Calu3 (cell line): ENCODE results near the gene TTC33. TPM values are rescaled to one million over a fixed set of nuclear protein-coding genes. Genes with fewer than 3 reads are reported as not detected.

Source experiments
- BruUV-seq: library from RNA; stranded (reverse); fragments of 400-500 nt; replicated peaks from 2 replicates; lab custom pipeline; 2021; lab: Mats Ljungman, UMichigan
- CTCF ChIA-PET: fragments of 300-600 bp; sonication (Branson Sonifier 250); formaldehyde crosslinking; loops from one replicate; lab custom pipeline; 2022; ENCODE audit warnings: antibody characterized with exemption; lab: Charles Lee
- DNase-seq: peaks from one replicate; pipeline ENCODE4 v3.0.0; 2022
- H3K27ac Mint-ChIP-seq: one replicate; pipeline ENCODE4 v1.8.0; 2022; ENCODE audit warnings: mixed read lengths; ENCODE audit not compliant: unreplicated experiment
- H3K27me3 Mint-ChIP-seq: one replicate; pipeline ENCODE4 v1.8.0; 2022; ENCODE audit warnings: mixed read lengths; ENCODE audit not compliant: unreplicated experiment
- H3K36me3 Mint-ChIP-seq: one replicate; pipeline ENCODE4 v1.8.0; 2022; ENCODE audit warnings: mild to moderate bottlenecking, moderate library complexity, mixed read lengths; ENCODE audit not compliant: insufficient read depth, unreplicated experiment
- H3K4me1 Mint-ChIP-seq: one replicate; pipeline ENCODE4 v1.8.0; 2022; ENCODE audit warnings: mild to moderate bottlenecking, low read depth, mixed read lengths; ENCODE audit not compliant: unreplicated experiment
- H3K4me3 Mint-ChIP-seq: one replicate; pipeline ENCODE4 v1.8.0; 2022; ENCODE audit warnings: mild to moderate bottlenecking, low read depth, moderate library complexity, mixed read lengths; ENCODE audit not compliant: unreplicated experiment
- H3K9me3 Mint-ChIP-seq: one replicate; pipeline ENCODE4 v1.8.0; 2022; ENCODE audit warnings: low read depth, mixed read lengths; ENCODE audit not compliant: unreplicated experiment
- intact Hi-C: fragments of 100-400 bp; cut with micrococcal nuclease; formaldehyde crosslinking; loops from one replicate; pipeline ENCODE4 v1.10.0; 2022; ENCODE audit not compliant: unreplicated experiment
- total RNA-seq: library from RNA; stranded (reverse); gene quantifications from 2 replicates; pipeline ENCODE4 v1.2.3, GENCODE V29; 2022
- TF ChIP-seq, protein P1 (sequence below): fragments of 200-600 bp; IDR thresholded peaks from one replicate; pipeline ENCODE4 v1.8.0; 2022; ENCODE audit warnings: antibody characterized with exemption; ENCODE audit not compliant: unreplicated experiment

Gene TTC33
- total RNA-seq, 1 experiment from 2014 or later = 11.3 TPM

DNA sequence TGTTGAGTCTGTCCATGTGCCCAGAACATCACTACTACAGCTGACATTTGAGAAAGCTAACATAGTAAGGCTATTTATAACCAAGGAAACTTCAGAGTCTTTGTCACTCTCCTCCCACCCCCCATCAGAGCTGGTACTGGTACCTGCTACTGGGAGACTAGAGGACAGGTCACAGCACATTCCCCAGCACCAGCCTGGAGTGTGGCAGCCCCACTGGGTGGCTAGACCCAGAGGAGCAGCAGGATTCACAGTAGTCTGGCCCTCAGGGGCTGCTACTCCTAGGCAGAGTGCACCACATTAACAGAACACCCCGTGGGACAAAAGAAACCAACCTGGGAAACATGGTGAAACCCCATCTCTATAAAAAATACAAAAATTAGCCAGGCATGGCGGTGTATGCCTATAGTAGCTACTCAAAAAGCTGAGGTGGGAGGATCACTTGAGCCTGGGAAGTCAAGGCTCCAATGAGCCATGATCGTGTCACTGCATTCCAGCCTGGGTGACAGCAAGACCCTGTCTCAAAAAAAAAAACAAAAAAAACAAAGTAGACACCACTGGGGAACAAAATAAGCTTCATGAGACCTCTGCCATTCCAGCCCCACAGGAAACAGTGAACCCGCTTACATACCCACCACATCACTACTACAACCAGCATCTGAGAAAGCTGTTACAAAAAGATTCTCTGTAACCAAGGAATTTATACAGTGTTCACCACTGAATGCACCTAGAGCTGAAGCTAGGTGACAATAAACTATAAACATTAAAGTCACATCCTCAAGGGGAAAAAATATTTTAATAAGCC is 102.3 kb downstream of the TTC33 start:
- Mint-ChIP-seq H3K36me3 (no peaks in the 10 kb centered on the region), H3K27ac (no peak overlapping the region), H3K4me3 (no peak overlapping the region), H3K4me1 (no peaks in the 10 kb centered on the region), H3K9me3 (no peaks in the 10 kb centered on the region), H3K27me3 (no peaks in the 10 kb centered on the region)
- CTCF ChIA-PET = no interaction called here
- no TSS peak for BruUV-seq
- TF ChIP-seq, protein P1, sequence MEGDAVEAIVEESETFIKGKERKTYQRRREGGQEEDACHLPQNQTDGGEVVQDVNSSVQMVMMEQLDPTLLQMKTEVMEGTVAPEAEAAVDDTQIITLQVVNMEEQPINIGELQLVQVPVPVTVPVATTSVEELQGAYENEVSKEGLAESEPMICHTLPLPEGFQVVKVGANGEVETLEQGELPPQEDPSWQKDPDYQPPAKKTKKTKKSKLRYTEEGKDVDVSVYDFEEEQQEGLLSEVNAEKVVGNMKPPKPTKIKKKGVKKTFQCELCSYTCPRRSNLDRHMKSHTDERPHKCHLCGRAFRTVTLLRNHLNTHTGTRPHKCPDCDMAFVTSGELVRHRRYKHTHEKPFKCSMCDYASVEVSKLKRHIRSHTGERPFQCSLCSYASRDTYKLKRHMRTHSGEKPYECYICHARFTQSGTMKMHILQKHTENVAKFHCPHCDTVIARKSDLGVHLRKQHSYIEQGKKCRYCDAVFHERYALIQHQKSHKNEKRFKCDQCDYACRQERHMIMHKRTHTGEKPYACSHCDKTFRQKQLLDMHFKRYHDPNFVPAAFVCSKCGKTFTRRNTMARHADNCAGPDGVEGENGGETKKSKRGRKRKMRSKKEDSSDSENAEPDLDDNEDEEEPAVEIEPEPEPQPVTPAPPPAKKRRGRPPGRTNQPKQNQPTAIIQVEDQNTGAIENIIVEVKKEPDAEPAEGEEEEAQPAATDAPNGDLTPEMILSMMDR = no peak
- intact Hi-C loops = no loop called here
- DNase-seq = no peak

GRCh38 chr5:40652441-40653220 is 103.1 kb downstream of the TTC33 start:
- Mint-ChIP-seq H3K4me1 (no peaks in the 10 kb centered on the region), H3K9me3 (no peaks in the 10 kb centered on the region), H3K27me3 (no peaks in the 10 kb centered on the region), H3K4me3 (no peak overlapping the region), H3K36me3 (no peaks in the 10 kb centered on the region), H3K27ac (no peak overlapping the region)
- intact Hi-C loops = no loop called here
- CTCF ChIA-PET = no interaction called here
- TF ChIP-seq, protein P1 = no peak
- no peak for DNase-seq
- BruUV-seq = no TSS peak

DNA sequence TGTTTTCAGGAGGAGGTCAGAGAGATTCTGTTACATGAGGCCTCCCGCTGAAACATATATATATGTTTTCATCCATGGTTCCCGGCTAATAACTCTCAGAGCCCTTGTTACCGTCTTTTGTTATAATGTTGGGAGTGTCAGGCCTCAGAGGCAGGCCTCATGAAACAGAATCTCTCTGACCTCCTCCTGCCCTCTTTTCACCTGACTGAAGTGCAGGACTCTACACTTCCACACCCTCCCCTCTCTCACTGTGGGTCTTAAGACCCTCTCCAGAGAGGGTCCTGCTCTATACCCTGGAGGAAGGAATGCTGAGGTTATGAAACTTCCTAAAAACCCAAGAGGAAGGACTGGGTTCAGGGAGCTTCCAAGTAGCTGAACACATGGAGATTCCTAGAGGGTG is 104.6 kb downstream of the TTC33 start:
- Mint-ChIP-seq H3K27ac (no peak overlapping the region), H3K36me3 (no peaks in the 10 kb centered on the region), H3K4me3 (no peak overlapping the region), H3K4me1 (peaks cover 6% of the 10 kb centered on the region), H3K9me3 (no peaks in the 10 kb centered on the region), H3K27me3 (no peaks in the 10 kb centered on the region)
- CTCF ChIA-PET = no interaction called here
- intact Hi-C loops = no loop called here
- BruUV-seq = no TSS peak
- TF ChIP-seq, protein P1 = no peak
- DNase-seq = no peak

- no peak overlapping the region for H3K27ac Mint-ChIP-seq
- H3K4me1 Mint-ChIP-seq = peaks cover 13% of the 10 kb centered on the region
- no peak for DNase-seq
- no TSS peak for BruUV-seq
- H3K36me3 Mint-ChIP-seq = no peaks in the 10 kb centered on the region
- CTCF ChIA-PET = no interaction called here
- H3K9me3 Mint-ChIP-seq = peaks cover 3% of the 10 kb centered on the region
- intact Hi-C loops = no loop called here
- H3K4me3 Mint-ChIP-seq = no peak overlapping the region
- H3K27me3 Mint-ChIP-seq = no peaks in the 10 kb centered on the region
- TF ChIP-seq, protein P1 = no peak
Measured at GRCh38 chr5:40649463-40650030, 106.2 kb downstream of the TTC33 start.
